Kasumi-1 (cell line): ENCODE data around the gene CLEC10A.
"Not testable (repeated sequence)": the region's sequence is repeated elsewhere in the genome, so short reads cannot be mapped to it uniquely, and the experiment has no call there.

Source experiments
- DNase-seq, 2 experiments: peaks; one replicate each; lab custom pipeline; 2025; lab: John Stamatoyannopoulos, UW

Gene CLEC10A

GRCh38 chr17:7079581-7080455 is at the start of gene CLEC10A:
Gene CLEC10A (minus strand): TSS chr17:7080251. CDS start chr17:7078812, 1,439 bp downstream.
- peak; percentile 54 to 64 for DNase-seq

GRCh38 chr17:7129311-7129710 is 49.3 kb upstream of the CLEC10A start:
- DNase-seq, result no peak

- DNase-seq, result no peak
These were observed 48.1 kb upstream of the CLEC10A start for GRCh38 chr17:7128160-7128559.

GRCh38 chr17:7127501-7127900 is 47.5 kb upstream of the CLEC10A start:
- not testable (repeated sequence) for DNase-seq

GRCh38 chr17:7126386-7126785 is 46.3 kb upstream of the CLEC10A start:
- not testable (repeated sequence) for DNase-seq

- DNase-seq, result no peak
These were observed 44.9 kb upstream of the CLEC10A start for GRCh38 chr17:7124923-7125322.

- no peak for DNase-seq
These were observed 43.8 kb upstream of the CLEC10A start for GRCh38 chr17:7123844-7124243.

- no peak for DNase-seq
These were observed 42.3 kb upstream of the CLEC10A start for GRCh38 chr17:7122381-7122780.

GRCh38 chr17:7120635-7121034 is 40.6 kb upstream of the CLEC10A start:
- peak in 1 of 2 experiments; percentile 32 for DNase-seq

GRCh38 chr17:7120123-7120522 is 40.1 kb upstream of the CLEC10A start:
- DNase-seq, result no peak

- DNase-seq, result no peak
These were observed 39.3 kb upstream of the CLEC10A start for GRCh38 chr17:7119314-7119713.

- DNase-seq, result no peak
These were observed 35.0 kb upstream of the CLEC10A start for GRCh38 chr17:7114875-7115614.

- no peak for DNase-seq
These were observed 34.3 kb upstream of the CLEC10A start, which contains the start of gene ASGR2 for GRCh38 chr17:7114241-7114874. Gene ASGR2 (minus strand): TSS chr17:7114822. CDS start chr17:7114240, 582 bp downstream.

- no peak for DNase-seq
These were observed 33.4 kb upstream of the CLEC10A start for GRCh38 chr17:7113273-7114071.

- no peak for DNase-seq
These were observed 32.6 kb upstream of the CLEC10A start for GRCh38 chr17:7112510-7113108.

- no peak for DNase-seq
These were observed 31.9 kb upstream of the CLEC10A start for GRCh38 chr17:7111784-7112509.

GRCh38 chr17:7110617-7111306 is 30.7 kb upstream of the CLEC10A start:
- no peak for DNase-seq

- no peak for DNase-seq
These were observed 29.6 kb upstream of the CLEC10A start for GRCh38 chr17:7109461-7110322.

- no peak for DNase-seq
These were observed 28.9 kb upstream of the CLEC10A start for GRCh38 chr17:7108981-7109380.
